ENCODE data around the gene HOXB6.

DNA sequence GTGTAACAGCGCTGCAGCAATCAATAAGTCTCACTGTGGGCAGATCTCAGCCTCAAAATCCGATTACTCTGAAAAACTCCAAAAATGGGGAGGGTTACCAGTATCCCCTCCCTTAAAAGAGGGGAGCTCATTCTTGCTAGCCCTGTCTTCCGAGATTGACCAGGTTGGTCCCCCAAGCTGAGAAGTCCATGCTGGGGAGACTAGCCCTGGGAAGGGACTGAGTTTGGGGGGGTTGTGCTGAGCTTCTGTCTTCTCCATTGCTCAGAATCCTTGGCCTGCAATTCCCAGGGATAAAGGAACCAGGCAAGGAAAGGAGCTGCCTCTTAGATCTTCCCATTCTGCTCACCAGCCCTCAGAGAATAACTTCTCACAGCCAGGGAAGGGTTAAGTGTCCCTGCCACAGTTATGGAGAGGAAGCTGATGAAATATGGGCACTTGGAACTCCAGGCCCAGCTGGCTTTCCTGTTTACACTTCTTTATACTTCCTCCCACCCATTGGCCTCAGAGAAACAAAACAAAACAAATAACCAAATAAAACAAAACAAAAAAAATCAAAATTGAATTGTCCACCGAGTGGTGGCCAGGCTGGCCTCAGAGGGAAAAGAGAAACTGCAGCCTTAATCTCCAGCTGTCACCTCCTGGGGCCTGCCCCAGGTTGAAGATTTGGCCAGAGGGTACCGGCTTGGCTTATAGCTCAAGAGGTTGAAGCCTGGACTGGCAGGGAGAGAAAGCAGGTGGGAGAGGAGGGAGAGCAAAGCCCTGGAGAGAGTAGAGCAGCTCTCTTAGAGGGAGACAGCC, 17.3 kb downstream of the HOXB6 start:
- TF ChIP-seq, protein P1, sequence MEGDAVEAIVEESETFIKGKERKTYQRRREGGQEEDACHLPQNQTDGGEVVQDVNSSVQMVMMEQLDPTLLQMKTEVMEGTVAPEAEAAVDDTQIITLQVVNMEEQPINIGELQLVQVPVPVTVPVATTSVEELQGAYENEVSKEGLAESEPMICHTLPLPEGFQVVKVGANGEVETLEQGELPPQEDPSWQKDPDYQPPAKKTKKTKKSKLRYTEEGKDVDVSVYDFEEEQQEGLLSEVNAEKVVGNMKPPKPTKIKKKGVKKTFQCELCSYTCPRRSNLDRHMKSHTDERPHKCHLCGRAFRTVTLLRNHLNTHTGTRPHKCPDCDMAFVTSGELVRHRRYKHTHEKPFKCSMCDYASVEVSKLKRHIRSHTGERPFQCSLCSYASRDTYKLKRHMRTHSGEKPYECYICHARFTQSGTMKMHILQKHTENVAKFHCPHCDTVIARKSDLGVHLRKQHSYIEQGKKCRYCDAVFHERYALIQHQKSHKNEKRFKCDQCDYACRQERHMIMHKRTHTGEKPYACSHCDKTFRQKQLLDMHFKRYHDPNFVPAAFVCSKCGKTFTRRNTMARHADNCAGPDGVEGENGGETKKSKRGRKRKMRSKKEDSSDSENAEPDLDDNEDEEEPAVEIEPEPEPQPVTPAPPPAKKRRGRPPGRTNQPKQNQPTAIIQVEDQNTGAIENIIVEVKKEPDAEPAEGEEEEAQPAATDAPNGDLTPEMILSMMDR (IDR thresholded peaks at IDR 0.05): no peak
- TF ChIP-seq EZH2 (IDR thresholded peaks at IDR 0.05): no peak
